PC-3 (cell line): ENCODE results near the gene MAST3. TPM values are rescaled to one million over a fixed set of nuclear protein-coding genes. Genes with fewer than 3 reads are reported as not detected.

ENCODE experiments used
- ATAC-seq: fragments of 200-7000 bp; cut with Tn5 transposase; 2 replicates; pipeline ENCODE4 v1.9.1; 2020; ENCODE audit warnings: mild to moderate bottlenecking, moderate library complexity
- BruUV-seq: library from RNA; stranded (reverse); fragments of 400-500 nt; replicated peaks from 2 replicates; lab custom pipeline; 2021; lab: Mats Ljungman, UMichigan
- CTCF ChIA-PET: fragments of 300-600 bp; sonication (Branson Sonifier 250); formaldehyde crosslinking; loops from one replicate; lab custom pipeline; 2022; ENCODE audit warnings: antibody characterized with exemption; lab: Charles Lee
- POLR2A ChIA-PET: fragments of 300-600 bp; sonication (Branson Sonifier 250); formaldehyde crosslinking; loops from one replicate; lab custom pipeline; 2022; ENCODE audit warnings: antibody characterized with exemption; ENCODE audit not compliant: unreplicated experiment; lab: Charles Lee
- DNase-seq: peaks from one replicate; pipeline ENCODE4 v3.0.0-alpha.2; 2015
- H2AFZ ChIP-seq: fragments of 300-600 bp; sonication (generic); 2 replicates; pipeline ENCODE4 v1.6.0; 2016; ENCODE audit warnings: antibody characterized with exemption, low read length
- H3F3A ChIP-seq: fragments of 300-600 bp; sonication (generic); one replicate; pipeline ENCODE4 v1.6.0; 2017; ENCODE audit warnings: antibody characterized with exemption, low read length, control low read depth, mild to moderate bottlenecking; ENCODE audit not compliant: unreplicated experiment
- H3K27ac ChIP-seq: fragments of 300-600 bp; sonication (generic); 2 replicates; pipeline ENCODE4 v1.5.1; 2016; ENCODE audit warnings: mild to moderate bottlenecking, low read length
- H3K27me3 ChIP-seq: fragments of 300-600 bp; sonication (generic); 2 replicates; pipeline ENCODE4 v1.6.1; 2016; ENCODE audit warnings: low read length, mixed read lengths
- H3K36me3 ChIP-seq: fragments of 300-600 bp; sonication (generic); 2 replicates; pipeline ENCODE4 v1.6.1; 2016; ENCODE audit warnings: low read depth, mixed run types, low read length, mixed read lengths
- H3K4me1 ChIP-seq: fragments of 300-600 bp; sonication (generic); 2 replicates; pipeline ENCODE4 v1.5.1; 2016; ENCODE audit warnings: low read length; ENCODE audit not compliant: insufficient read depth
- H3K4me2 ChIP-seq: fragments of 300-600 bp; sonication (generic); 2 replicates; pipeline ENCODE4 v1.6.0; 2016; ENCODE audit warnings: low read length
- H3K4me3 ChIP-seq: fragments of 300-600 bp; sonication (generic); 2 replicates; pipeline ENCODE4 v1.5.1; 2016; ENCODE audit warnings: mild to moderate bottlenecking, low read length, mixed read lengths
- H3K79me2 ChIP-seq: fragments of 300-600 bp; sonication (generic); 2 replicates; pipeline ENCODE4 v1.6.1; 2017; ENCODE audit warnings: low read length, mixed read lengths
- H3K9ac ChIP-seq: fragments of 300-600 bp; sonication (generic); 2 replicates; pipeline ENCODE4 v1.6.0; 2016; ENCODE audit warnings: mild to moderate bottlenecking, low read length
- H3K9me2 ChIP-seq: fragments of 300-600 bp; sonication (generic); replicated peaks from 2 replicates; pipeline ENCODE4 v1.6.1; 2016; ENCODE audit warnings: mixed run types, low read length, mixed read lengths
- H3K9me3 ChIP-seq: fragments of 300-600 bp; sonication (generic); 2 replicates; pipeline ENCODE4 v1.6.1; 2016; ENCODE audit warnings: low read length, mixed read lengths
- H4K20me1 ChIP-seq: fragments of 300-600 bp; sonication (generic); 2 replicates; pipeline ENCODE4 v1.6.1; 2016; ENCODE audit warnings: low read length, mixed read lengths
- EZH2 ChIP-seq: fragments of 300-600 bp; sonication (generic); IDR thresholded peaks from one replicate; pipeline ENCODE4 v1.6.1; 2017; ENCODE audit warnings: antibody characterized with exemption, mild to moderate bottlenecking, low read length; ENCODE audit not compliant: unreplicated experiment
- EZH2phosphoT487 ChIP-seq: fragments of 300-600 bp; sonication (generic); IDR thresholded peaks from 2 replicates; pipeline ENCODE4 v1.6.1; 2018; ENCODE audit warnings: mild to moderate bottlenecking, antibody characterized with exemption, low read length, borderline replicate concordance
- intact Hi-C: fragments of 100-400 bp; cut with micrococcal nuclease; formaldehyde crosslinking; loops from 2 replicates; pipeline ENCODE4 v1.9.0; 2023
- total RNA-seq: library from RNA; depleted of rRNA; stranded (reverse); fragments of >200 nt; gene quantifications from 2 replicates; pipeline ENCODE4 v1.2.3, GENCODE V29; 2014
- TF ChIP-seq, protein P1 (sequence below): fragments of 300-600 bp; sonication (generic); conservative IDR thresholded peaks from 2 replicates; pipeline ENCODE4 v1.5.1; 2017; ENCODE audit warnings: antibody characterized with exemption, low read depth, mild to moderate bottlenecking, low read length

Gene MAST3
- total RNA-seq, 1 experiment from 2014 or later: 8.1 TPM

- Histone ChIP-seq H3K9ac (no peak overlapping the region), H2AFZ (no peak overlapping the region), H3K4me3 (no peak overlapping the region), H3K9me2 (no peaks in the 10 kb centered on the region), H3K4me1 (no peaks in the 10 kb centered on the region), H3K9me3 (no peaks in the 10 kb centered on the region), H3K36me3 (no peaks in the 10 kb centered on the region), H4K20me1 (no peaks in the 10 kb centered on the region), H3K27me3 (no peaks in the 10 kb centered on the region), H3K79me2 (no peaks in the 10 kb centered on the region), H3F3A (no peaks in the 10 kb centered on the region), H3K27ac (no peak overlapping the region), H3K4me2 (no peak overlapping the region)
- TF ChIP-seq EZH2phosphoT487: no peak
- no peak for TF ChIP-seq EZH2
- TF ChIP-seq, protein P1, sequence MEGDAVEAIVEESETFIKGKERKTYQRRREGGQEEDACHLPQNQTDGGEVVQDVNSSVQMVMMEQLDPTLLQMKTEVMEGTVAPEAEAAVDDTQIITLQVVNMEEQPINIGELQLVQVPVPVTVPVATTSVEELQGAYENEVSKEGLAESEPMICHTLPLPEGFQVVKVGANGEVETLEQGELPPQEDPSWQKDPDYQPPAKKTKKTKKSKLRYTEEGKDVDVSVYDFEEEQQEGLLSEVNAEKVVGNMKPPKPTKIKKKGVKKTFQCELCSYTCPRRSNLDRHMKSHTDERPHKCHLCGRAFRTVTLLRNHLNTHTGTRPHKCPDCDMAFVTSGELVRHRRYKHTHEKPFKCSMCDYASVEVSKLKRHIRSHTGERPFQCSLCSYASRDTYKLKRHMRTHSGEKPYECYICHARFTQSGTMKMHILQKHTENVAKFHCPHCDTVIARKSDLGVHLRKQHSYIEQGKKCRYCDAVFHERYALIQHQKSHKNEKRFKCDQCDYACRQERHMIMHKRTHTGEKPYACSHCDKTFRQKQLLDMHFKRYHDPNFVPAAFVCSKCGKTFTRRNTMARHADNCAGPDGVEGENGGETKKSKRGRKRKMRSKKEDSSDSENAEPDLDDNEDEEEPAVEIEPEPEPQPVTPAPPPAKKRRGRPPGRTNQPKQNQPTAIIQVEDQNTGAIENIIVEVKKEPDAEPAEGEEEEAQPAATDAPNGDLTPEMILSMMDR: no peak
- no TSS peak for BruUV-seq
- POLR2A ChIA-PET: no interaction called here
- CTCF ChIA-PET: no interaction called here
- ATAC-seq: no peak
- intact Hi-C loops: no loop called here
- no peak for DNase-seq
Observed at GRCh38 chr19:18089726-18090125, 7.9 kb upstream of the MAST3 start.

- BruUV-seq: no TSS peak
- Histone ChIP-seq H3K9ac (no peak overlapping the region), H4K20me1 (no peaks in the 10 kb centered on the region), H3K36me3 (no peaks in the 10 kb centered on the region), H3K4me2 (no peak overlapping the region), H3K9me2 (no peaks in the 10 kb centered on the region), H3K27me3 (no peaks in the 10 kb centered on the region), H3K27ac (no peak overlapping the region), H3F3A (no peaks in the 10 kb centered on the region), H3K79me2 (no peaks in the 10 kb centered on the region), H2AFZ (no peak overlapping the region), H3K9me3 (no peaks in the 10 kb centered on the region), H3K4me1 (no peaks in the 10 kb centered on the region), H3K4me3 (no peak overlapping the region)
- POLR2A ChIA-PET: no interaction called here
- no peak for DNase-seq
- intact Hi-C loops: no loop called here
- TF ChIP-seq EZH2phosphoT487 (no peak), EZH2 (no peak)
- TF ChIP-seq, protein P1: no peak
- no peak for ATAC-seq
- CTCF ChIA-PET: no interaction called here
Observed at GRCh38 chr19:18090545-18091216, 6.9 kb upstream of the MAST3 start.

DNA sequence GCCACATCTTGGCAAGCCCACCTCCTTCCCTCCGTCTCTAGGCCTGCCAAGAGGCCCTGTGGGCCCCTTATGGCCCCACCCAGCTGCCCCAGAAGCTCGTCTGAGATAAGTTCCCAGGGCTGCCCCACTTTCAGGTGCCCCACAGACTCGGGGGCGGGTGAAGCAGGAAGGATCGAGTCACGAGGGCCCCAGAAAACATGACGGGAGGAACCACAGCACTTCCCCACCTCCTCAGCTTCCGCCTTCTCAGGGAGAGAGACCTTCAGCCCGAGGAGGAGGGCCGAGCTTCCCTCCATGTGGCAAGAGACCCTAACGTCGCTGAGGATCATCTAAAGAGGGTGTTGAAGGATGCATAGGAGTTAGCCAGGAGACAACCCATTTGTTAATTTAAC is 6.4 kb upstream of the MAST3 start:
- POLR2A ChIA-PET: no interaction called here
- DNase-seq (no peak), ATAC-seq (no peak)
- H3K9ac ChIP-seq: no peak overlapping the region
- H3K9me2 ChIP-seq: no peaks in the 10 kb centered on the region
- CTCF ChIA-PET: interaction anchor here (0.6 kb wide), 1 partner anchor 256 kb away, joined by 3 read pairs; no protein-coding TSS in a partner anchor
- TF ChIP-seq EZH2: no peak
- no peak for TF ChIP-seq EZH2phosphoT487
- TF ChIP-seq, protein P1: no peak
- H3K27ac ChIP-seq: no peak overlapping the region
- no TSS peak for BruUV-seq
- H2AFZ ChIP-seq: no peak overlapping the region
- H3K79me2 ChIP-seq: no peaks in the 10 kb centered on the region
- H3K4me3 ChIP-seq: no peak overlapping the region
- H4K20me1 ChIP-seq: no peaks in the 10 kb centered on the region
- no peaks in the 10 kb centered on the region for H3K9me3 ChIP-seq
- intact Hi-C loops: no loop called here
- no peaks in the 10 kb centered on the region for H3F3A ChIP-seq
- no peaks in the 10 kb centered on the region for H3K4me1 ChIP-seq
- H3K36me3 ChIP-seq: no peaks in the 10 kb centered on the region
- no peak overlapping the region for H3K4me2 ChIP-seq
- H3K27me3 ChIP-seq: no peaks in the 10 kb centered on the region
